ENCODE data around the gene CENPV. TPM values are rescaled to one million over a fixed set of nuclear protein-coding genes. Genes with fewer than 3 reads are reported as not detected.

Gene CENPV
- total and polyA plus RNA-seq, 2 donors (not counting 3 experiments of a cell fraction or from before 2014, with no cell fraction given), result 38.2 to 41.6 TPM

GRCh38 chr17:16339959-16340358, 13.3 kb downstream of the CENPV start:
- Histone ChIP-seq H3K9ac (replicated peaks; ENCODE audit: extremely low read depth, insufficient read depth, low read length) (no peak overlapping the region), H3K4me1 (ENCODE audit: control insufficient read depth, extremely low read depth, insufficient read depth, low read length) (no peaks in the 10 kb centered on the region), H3K4me2 (ENCODE audit: insufficient read depth, low read length) (no peak overlapping the region), H3K27me3 (ENCODE audit: control insufficient read depth in 2 of 2, insufficient read depth in 2 of 2, low read length in 2 of 2) (no peaks in the 10 kb centered on the region), H3K36me3 (ENCODE audit: control insufficient read depth in 2 of 2, extremely low read depth in 1 of 2, insufficient read depth in 2 of 2, low read length in 2 of 2) (peaks cover 0 to 3% of the 10 kb centered on the region in 2 experiments), H3K79me2 (ENCODE audit: control insufficient read depth, insufficient read depth, low read length) (no peaks in the 10 kb centered on the region), H3K9me3 (replicated peaks; ENCODE audit: control insufficient read depth, insufficient read depth, low read length) (no peaks in the 10 kb centered on the region), H3K27ac (ENCODE audit: insufficient read depth, low read depth, low read length) (no peak overlapping the region), H3K9me1 (replicated peaks; ENCODE audit: control insufficient read depth, extremely low read depth, insufficient read depth, low read length) (no peaks in the 10 kb centered on the region), H2AFZ (ENCODE audit: low read depth, low read length) (no peak overlapping the region), H3K4me3 (replicated peaks in 1 of 3; ENCODE audit: insufficient read depth in 1 of 3, low read depth in 1 of 3, low read length in 3 of 3) (no peak overlapping the region), H4K20me1 (replicated peaks; ENCODE audit: control insufficient read depth, extremely low read depth, insufficient read depth, low read length) (no peaks in the 10 kb centered on the region)
- BruUV-seq (replicated peaks), result no TSS peak
- no peak for TF ChIP-seq MYC (IDR thresholded peaks at IDR 0.05; ENCODE audit: low read depth, low read length)
- no peak for TF ChIP-seq EZH2 (IDR thresholded peaks at IDR 0.05; ENCODE audit: borderline replicate concordance, low read depth, low read length, severe bottlenecking)
- TF ChIP-seq, protein P1, sequence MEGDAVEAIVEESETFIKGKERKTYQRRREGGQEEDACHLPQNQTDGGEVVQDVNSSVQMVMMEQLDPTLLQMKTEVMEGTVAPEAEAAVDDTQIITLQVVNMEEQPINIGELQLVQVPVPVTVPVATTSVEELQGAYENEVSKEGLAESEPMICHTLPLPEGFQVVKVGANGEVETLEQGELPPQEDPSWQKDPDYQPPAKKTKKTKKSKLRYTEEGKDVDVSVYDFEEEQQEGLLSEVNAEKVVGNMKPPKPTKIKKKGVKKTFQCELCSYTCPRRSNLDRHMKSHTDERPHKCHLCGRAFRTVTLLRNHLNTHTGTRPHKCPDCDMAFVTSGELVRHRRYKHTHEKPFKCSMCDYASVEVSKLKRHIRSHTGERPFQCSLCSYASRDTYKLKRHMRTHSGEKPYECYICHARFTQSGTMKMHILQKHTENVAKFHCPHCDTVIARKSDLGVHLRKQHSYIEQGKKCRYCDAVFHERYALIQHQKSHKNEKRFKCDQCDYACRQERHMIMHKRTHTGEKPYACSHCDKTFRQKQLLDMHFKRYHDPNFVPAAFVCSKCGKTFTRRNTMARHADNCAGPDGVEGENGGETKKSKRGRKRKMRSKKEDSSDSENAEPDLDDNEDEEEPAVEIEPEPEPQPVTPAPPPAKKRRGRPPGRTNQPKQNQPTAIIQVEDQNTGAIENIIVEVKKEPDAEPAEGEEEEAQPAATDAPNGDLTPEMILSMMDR (IDR thresholded peaks at IDR 0.05; ENCODE audit: extremely low read depth in 1 of 2, insufficient read depth in 1 of 2, low read depth in 1 of 2, low read length in 2 of 2), result no peak
- TF ChIP-seq FOS (IDR thresholded peaks at IDR 0.05; ENCODE audit: borderline replicate concordance, insufficient read depth, low read length), result no peak
- TF ChIP-seq GATA2 (IDR thresholded peaks at IDR 0.05; ENCODE audit: insufficient read depth, insufficient read length, low read depth, low read length), result no peak
- no peak for TF ChIP-seq POLR2A (IDR thresholded peaks at IDR 0.05; ENCODE audit: low read depth, low read length)
- no peak for TF ChIP-seq JUN (IDR thresholded peaks at IDR 0.05; ENCODE audit: borderline replicate concordance, insufficient read depth, insufficient read length, low read depth)
- TF ChIP-seq MAX (IDR thresholded peaks at IDR 0.05; ENCODE audit: insufficient read depth, insufficient read length), result no peak
- no peak for TF ChIP-seq POLR2AphosphoS5 (IDR thresholded peaks at IDR 0.05; ENCODE audit: insufficient read depth, low read depth, low read length)
- no peak for FAIRE-seq
- ChIA-PET POLR2A (no interaction called here), CTCF (interaction anchor here (2.5 kb wide), 1 partner anchor 35 kb away, joined by 9 read pairs; no protein-coding TSS in a partner anchor)
- intact Hi-C loops (cut with micrococcal nuclease), result no loop called here
- no peak for DNase-seq (ENCODE audit: low read depth, low spot score)
- dilution Hi-C loops (cut with MboI; ENCODE audit: extremely low pct_ligation_motif_present, low sequenced_read_pairs), result no loop called here
